Breast epithelium (tissue), 3 donors: ENCODE data around the gene OR2F2.

ENCODE experiments used
- CTCF ChIP-seq, 3 donors: fragments of 450-650 bp; IDR thresholded peaks; one replicate each; pipeline ENCODE4 v1.5.1; 2016 to 2017; ENCODE audit warnings: antibody characterized with exemption in 3 of 3, mild to moderate bottlenecking in 3 of 3, moderate library complexity in 3 of 3
- POLR2A ChIP-seq: fragments of 450-650 bp; IDR thresholded peaks from one replicate; pipeline ENCODE4 v1.6.1; 2016; ENCODE audit warnings: antibody characterized with exemption, mild to moderate bottlenecking, moderate library complexity
- POLR2AphosphoS5 ChIP-seq, 3 donors: sonication (generic); formaldehyde crosslinking; IDR thresholded peaks; one replicate each; pipeline ENCODE4 v1.6.1; 2017; ENCODE audit warnings: antibody characterized with exemption in 3 of 3

GRCh38 chr7:143890558-143890957 is 44.5 kb upstream of the OR2F2 start:
- TF ChIP-seq CTCF (IDR thresholded peaks at IDR 0.05) (no peak), POLR2AphosphoS5 (IDR thresholded peaks at IDR 0.05) (no peak), POLR2A (no peak)
